Skeletal muscle cell (primary cell): Measurements from ENCODE around the gene TCEAL2.
A peak's percentile ranks its signal among the peaks of the same experiment; 100 is the strongest.
"Not testable (repeated sequence)": the region's sequence is repeated elsewhere in the genome, so short reads cannot be mapped to it uniquely, and the experiment has no call there.

Experiments used
- DNase-seq: peaks from one replicate; pipeline ENCODE4 v3.0.0-alpha.2; 2010; ENCODE audit warnings: low read depth
- H3K4me3 ChIP-seq: 2 replicates; pipeline ENCODE4 v1.5.1; 2011; ENCODE audit warnings: low read depth, mild to moderate bottlenecking, control low read depth, low read length, moderate library complexity

The TCEAL2 gene

GRCh38 chrX:102125436-102125835 is at the start of gene TCEAL2:
Gene TCEAL2 (plus strand): TSS chrX:102125679. CDS start chrX:102126831, 1,152 bp downstream.
- DNase-seq: not testable (repeated sequence)
- peak within 1 kb of the TSS; percentile 15 for H3K4me3 ChIP-seq

GRCh38 chrX:102077426-102077825 is 48.1 kb upstream of the TCEAL2 start:
- no peak overlapping the region for H3K4me3 ChIP-seq
- DNase-seq: no peak

GRCh38 chrX:102085706-102086105 is 39.8 kb upstream of the TCEAL2 start:
- no peak for DNase-seq
- no peak overlapping the region for H3K4me3 ChIP-seq

GRCh38 chrX:102113367-102113766 is 12.1 kb upstream of the TCEAL2 start:
- no peak for DNase-seq
- no peak overlapping the region for H3K4me3 ChIP-seq

GRCh38 chrX:102115748-102116147 is 9.7 kb upstream of the TCEAL2 start:
- no peak overlapping the region for H3K4me3 ChIP-seq

GRCh38 chrX:102125014-102125413 is 465 bp upstream of the TCEAL2 start:
- H3K4me3 ChIP-seq: peak overlapping the region; percentile 15
- not testable (repeated sequence) for DNase-seq

More at GRCh38 chrX:102115748-102116147, 9.7 kb upstream of the TCEAL2 start:
- DNase-seq: no peak

GRCh38 chrX:102126080-102126818 is 770 bp downstream of the TCEAL2 start:
- not testable (repeated sequence) for DNase-seq, H3K4me3 ChIP-seq

GRCh38 chrX:102126863-102127262 is 1.4 kb downstream of the TCEAL2 start:
- no peak overlapping the region for H3K4me3 ChIP-seq
- DNase-seq: no peak

- no peak overlapping the region for H3K4me3 ChIP-seq
- no peak for DNase-seq
Observed at GRCh38 chrX:102129473-102129872, 4.0 kb downstream of the TCEAL2 start.

GRCh38 chrX:102138064-102138463 is 12.6 kb downstream of the TCEAL2 start:
- no peak overlapping the region for H3K4me3 ChIP-seq
- no peak for DNase-seq

GRCh38 chrX:102140876-102141275 is 15.4 kb downstream of the TCEAL2 start:
- DNase-seq, H3K4me3 ChIP-seq: not testable (repeated sequence)

- not testable (repeated sequence) for DNase-seq, H3K4me3 ChIP-seq
Observed at GRCh38 chrX:102141631-102142030, 16.2 kb downstream of the TCEAL2 start.

GRCh38 chrX:102142274-102142673 is 16.8 kb downstream of the TCEAL2 start, which contains the start of gene TCEAL6:
Gene TCEAL6 (minus strand): TSS chrX:102142481.
- not testable (repeated sequence) for H3K4me3 ChIP-seq, DNase-seq

GRCh38 chrX:102154218-102154860 is 28.9 kb downstream of the TCEAL2 start:
- H3K4me3 ChIP-seq: no peak overlapping the region
- DNase-seq: no peak

GRCh38 chrX:102154900-102155805 is 29.7 kb downstream of the TCEAL2 start:
- no peak for DNase-seq
- peak overlapping the region; percentile 34 for H3K4me3 ChIP-seq

- no peak for DNase-seq
- H3K4me3 ChIP-seq: peak within 1 kb of the TSS; percentile 34
Observed at GRCh38 chrX:102155806-102156179, 30.3 kb downstream of the TCEAL2 start, which contains the start of gene BEX5. Gene BEX5 (minus strand): TSS chrX:102155977. CDS start chrX:102154265, 1,712 bp downstream.
